Mucosa of stomach (tissue), 1 donor: ENCODE data around the gene DNAJB11.
A peak's percentile ranks its signal among the peaks of the same experiment; 100 is the strongest.
"Not testable (repeated sequence)": the region's sequence is repeated elsewhere in the genome, so short reads cannot be mapped to it uniquely, and the experiment has no call there.

ENCODE experiments used
- H3K27me3 ChIP-seq: one replicate; pipeline ENCODE4 v1.7.0; 2013; ENCODE audit warnings: mild to moderate bottlenecking, low read length; ENCODE audit not compliant: control insufficient read depth, insufficient read depth
- H3K36me3 ChIP-seq: one replicate; pipeline ENCODE4 v1.7.0; 2013; ENCODE audit warnings: low read length; ENCODE audit not compliant: control insufficient read depth, insufficient read depth
- H3K4me1 ChIP-seq: one replicate; pipeline ENCODE4 v1.7.0; 2013; ENCODE audit warnings: mild to moderate bottlenecking, low read length; ENCODE audit not compliant: control insufficient read depth, insufficient read depth
- H3K4me3 ChIP-seq: one replicate; pipeline ENCODE4 v1.7.0; 2013; ENCODE audit warnings: low read length
- H3K9ac ChIP-seq: one replicate; pipeline ENCODE4 v1.7.0; 2013; ENCODE audit warnings: mild to moderate bottlenecking, low read length, moderate library complexity
- H3K9me3 ChIP-seq: one replicate; pipeline ENCODE4 v1.7.0; 2013; ENCODE audit warnings: mild to moderate bottlenecking, low read length, moderate library complexity; ENCODE audit not compliant: control insufficient read depth
- donor health status: Pancreatic carcinoma.

The DNAJB11 gene

GRCh38 chr3:186567072-186567921 lies 3.2 kb upstream of the DNAJB11 start, which contains the start of gene TBCCD1:
TBCCD1 (minus strand) TSS chr3:186567339; CDS start chr3:186564329, 3,010 bp downstream.
- H3K4me1 ChIP-seq, result peaks cover 13% of the 10 kb centered on the region

GRCh38 chr3:186569361-186569760 lies 1.2 kb upstream of the DNAJB11 start:
- peak overlapping the region; percentile 20 for H3K9ac ChIP-seq
- not testable (repeated sequence) for H3K27me3 ChIP-seq, H3K9me3 ChIP-seq, H3K36me3 ChIP-seq, H3K4me3 ChIP-seq
- H3K4me1 ChIP-seq, result peaks cover 13% of the 10 kb centered on the region

More at GRCh38 chr3:186567072-186567921, 3.2 kb upstream of the DNAJB11 start, which contains the start of gene TBCCD1:
- Histone ChIP-seq H3K4me3 (peak within 1 kb of the TSS; percentile 84), H3K9ac (peak within 1 kb of the TSS; percentile 96), H3K36me3 (no peaks in the 10 kb centered on the region), H3K27me3 (no peaks in the 10 kb centered on the region), H3K9me3 (no peaks in the 10 kb centered on the region)

GRCh38 chr3:186569779-186570095 lies 783 bp upstream of the DNAJB11 start:
- Histone ChIP-seq H3K27me3 (no peaks in the 10 kb centered on the region), H3K9ac (peak overlapping the region; percentile 20), H3K4me1 (peaks cover 13% of the 10 kb centered on the region), H3K9me3 (no peaks in the 10 kb centered on the region), H3K4me3 (peak overlapping the region; percentile 34), H3K36me3 (no peaks in the 10 kb centered on the region)

- Histone ChIP-seq H3K9me3 (no peaks in the 10 kb centered on the region), H3K4me1 (peaks cover 13% of the 10 kb centered on the region), H3K4me3 (peak overlapping the region; percentile 91), H3K36me3 (no peaks in the 10 kb centered on the region), H3K27me3 (no peaks in the 10 kb centered on the region), H3K9ac (peak overlapping the region; percentile 91)
Observed at GRCh38 chr3:186570941-186571643, 572 bp downstream of the DNAJB11 start.

GRCh38 chr3:186571644-186572013 lies 1.1 kb downstream of the DNAJB11 start:
- Histone ChIP-seq H3K27me3 (no peaks in the 10 kb centered on the region), H3K4me3 (peak overlapping the region; percentile 91), H3K9me3 (no peaks in the 10 kb centered on the region), H3K9ac (peak overlapping the region; percentile 91), H3K36me3 (no peaks in the 10 kb centered on the region), H3K4me1 (peaks cover 13% of the 10 kb centered on the region)

GRCh38 chr3:186577521-186577920 lies 7.0 kb downstream of the DNAJB11 start:
- Histone ChIP-seq H3K4me1 (no peaks in the 10 kb centered on the region), H3K27me3 (no peaks in the 10 kb centered on the region), H3K9ac (no peak overlapping the region), H3K4me3 (no peak overlapping the region), H3K36me3 (peaks cover 6% of the 10 kb centered on the region), H3K9me3 (no peaks in the 10 kb centered on the region)

- H3K9ac ChIP-seq, result no peak overlapping the region
- H3K27me3 ChIP-seq, result no peaks in the 10 kb centered on the region
- H3K4me1 ChIP-seq, result no peaks in the 10 kb centered on the region
- no peaks in the 10 kb centered on the region for H3K9me3 ChIP-seq
- H3K36me3 ChIP-seq, result peaks cover 11% of the 10 kb centered on the region
- no peak overlapping the region for H3K4me3 ChIP-seq
Observed at GRCh38 chr3:186580785-186581184, 10.3 kb downstream of the DNAJB11 start.

- Histone ChIP-seq H3K27me3 (no peaks in the 10 kb centered on the region), H3K4me1 (no peaks in the 10 kb centered on the region), H3K9me3 (no peaks in the 10 kb centered on the region), H3K4me3 (no peak overlapping the region), H3K9ac (no peak overlapping the region), H3K36me3 (peaks cover 11% of the 10 kb centered on the region)
Observed at GRCh38 chr3:186582541-186582940, 12.0 kb downstream of the DNAJB11 start.

GRCh38 chr3:186583831-186584230 lies 13.3 kb downstream of the DNAJB11 start:
- no peaks in the 10 kb centered on the region for H3K4me1 ChIP-seq
- no peaks in the 10 kb centered on the region for H3K27me3 ChIP-seq
- no peak overlapping the region for H3K9ac ChIP-seq
- no peak overlapping the region for H3K4me3 ChIP-seq
- no peaks in the 10 kb centered on the region for H3K9me3 ChIP-seq
- peaks cover 11% of the 10 kb centered on the region for H3K36me3 ChIP-seq

- H3K36me3 ChIP-seq, result peaks cover 11% of the 10 kb centered on the region
- not testable (repeated sequence) for H3K9me3 ChIP-seq, H3K27me3 ChIP-seq, H3K9ac ChIP-seq, H3K4me3 ChIP-seq, H3K4me1 ChIP-seq
Observed at GRCh38 chr3:186586245-186586644, 15.7 kb downstream of the DNAJB11 start.

GRCh38 chr3:186587183-186587582 lies 16.7 kb downstream of the DNAJB11 start:
- Histone ChIP-seq H3K4me1 (peaks cover 5% of the 10 kb centered on the region), H3K36me3 (peaks cover 9% of the 10 kb centered on the region), H3K9ac (no peak overlapping the region), H3K27me3 (no peaks in the 10 kb centered on the region), H3K4me3 (no peak overlapping the region), H3K9me3 (no peaks in the 10 kb centered on the region)

- Histone ChIP-seq H3K36me3 (no peaks in the 10 kb centered on the region), H3K4me3 (no peak overlapping the region), H3K4me1 (peaks cover 5% of the 10 kb centered on the region), H3K27me3 (no peaks in the 10 kb centered on the region), H3K9ac (no peak overlapping the region), H3K9me3 (no peaks in the 10 kb centered on the region)
Observed at GRCh38 chr3:186588632-186589031, 18.1 kb downstream of the DNAJB11 start.
